Hippocampal formation (tissue), 2 donors: ENCODE data around the gene CNPY1.
"Not testable (repeated sequence)": the region's sequence is repeated elsewhere in the genome, so short reads cannot be mapped to it uniquely, and the experiment has no call there.

Experiments
- DNase-seq, 2 donors: peaks; one replicate each; lab custom pipeline; 2025; lab: John Stamatoyannopoulos, UW

CNPY1 gene

GRCh38 chr7:155578016-155578415 lies 31.7 kb upstream of the CNPY1 start:
- no peak for DNase-seq

GRCh38 chr7:155577509-155577905 lies 31.1 kb upstream of the CNPY1 start:
- no peak for DNase-seq

GRCh38 chr7:155576900-155577508 lies 30.6 kb upstream of the CNPY1 start:
- no peak for DNase-seq

- no peak for DNase-seq
Observed at GRCh38 chr7:155576416-155576815, 30.1 kb upstream of the CNPY1 start.

GRCh38 chr7:155574556-155575290 lies 28.4 kb upstream of the CNPY1 start:
- DNase-seq = no peak

- no peak for DNase-seq
Observed at GRCh38 chr7:155571581-155572345, 25.4 kb upstream of the CNPY1 start.

- no peak for DNase-seq
Observed at GRCh38 chr7:155570991-155571390, 24.6 kb upstream of the CNPY1 start.

- no peak for DNase-seq
Observed at GRCh38 chr7:155570171-155570958, 24.0 kb upstream of the CNPY1 start.

GRCh38 chr7:155569681-155570080 lies 23.3 kb upstream of the CNPY1 start:
- no peak for DNase-seq

GRCh38 chr7:155568842-155569494 lies 22.6 kb upstream of the CNPY1 start:
- DNase-seq = no peak

GRCh38 chr7:155568333-155568660 lies 21.9 kb upstream of the CNPY1 start:
- DNase-seq = no peak

GRCh38 chr7:155567646-155568332 lies 21.4 kb upstream of the CNPY1 start:
- DNase-seq = no peak

GRCh38 chr7:155566011-155566836 lies 19.9 kb upstream of the CNPY1 start:
- no peak for DNase-seq

GRCh38 chr7:155565596-155565995 lies 19.2 kb upstream of the CNPY1 start:
- DNase-seq = no peak

- DNase-seq = not testable (repeated sequence)
Observed at GRCh38 chr7:155562976-155563375, 16.6 kb upstream of the CNPY1 start.

GRCh38 chr7:155562106-155562505 lies 15.7 kb upstream of the CNPY1 start:
- no peak for DNase-seq

- DNase-seq = no peak
Observed at GRCh38 chr7:155560982-155561686, 14.8 kb upstream of the CNPY1 start.

GRCh38 chr7:155560196-155560885 lies 14.0 kb upstream of the CNPY1 start:
- no peak for DNase-seq

GRCh38 chr7:155559519-155560108 lies 13.3 kb upstream of the CNPY1 start:
- no peak for DNase-seq
